Prostate gland (tissue), 2 donors: ENCODE measurements around the gene TRUB1. TPM values are rescaled to one million over a fixed set of nuclear protein-coding genes. Genes with fewer than 3 reads are reported as not detected.

ENCODE experiments used
- DNase-seq: peaks from one replicate; pipeline ENCODE4 v3.0.0-alpha.2; 2019; ENCODE audit warnings: low spot score
- H3K27ac ChIP-seq, 2 donors: fragments of 200-600 bp; sonication (generic); 2 replicates each; pipeline ENCODE4 v1.5.1; 2017 to 2019
- H3K27me3 ChIP-seq: fragments of 200-600 bp; sonication (generic); replicated peaks from 2 replicates; pipeline ENCODE4 v1.5.1; 2019; ENCODE audit not compliant: insufficient read depth
- H3K36me3 ChIP-seq, 2 donors: fragments of 200-600 bp; sonication (generic); 1 replicate in 1 of 2; 2 replicates in 1 of 2; pipeline versions ENCODE4 v1.5.1 to v1.8.1; 2017 to 2019
- H3K4me1 ChIP-seq: fragments of 200-600 bp; sonication (generic); replicated peaks from 2 replicates; pipeline ENCODE4 v1.5.1; 2019
- H3K4me3 ChIP-seq, 2 donors: fragments of 200-600 bp; sonication (generic); 2 replicates each; pipeline ENCODE4 v1.5.1; 2017 to 2019
- H3K9me3 ChIP-seq: fragments of 200-600 bp; sonication (generic); 2 replicates; pipeline ENCODE4 v1.5.1; 2017
- POLR2A ChIP-seq: fragments of 450-650 bp; IDR thresholded peaks from one replicate; pipeline ENCODE4 v1.6.1; 2016; ENCODE audit warnings: antibody characterized with exemption, mild to moderate bottlenecking
- POLR2AphosphoS5 ChIP-seq: sonication (generic); formaldehyde crosslinking; IDR thresholded peaks from one replicate; pipeline ENCODE4 v1.6.1; 2017; ENCODE audit warnings: antibody characterized with exemption
- WGBS: methylation state at CpG from one replicate; pipeline ENCODE4 v1.1.5; 2018; 5-methylcytosine and 5-hydroxymethylcytosine counted together
- intact Hi-C: fragments of 100-400 bp; cut with DNase I; formaldehyde crosslinking; loops from one replicate; pipeline ENCODE4 v1.14.2; 2022
- total RNA-seq, 2 donors: library from RNA; depleted of rRNA; stranded (reverse); fragments of >200 nt; gene quantifications; one replicate each; pipeline ENCODE4 v1.1.0, GENCODE V29; 2016
- TF ChIP-seq, protein P1 (sequence below), 4 experiments: fragments of 200-600 bp in 2 of 4; fragments of 450-650 bp in 2 of 4; sonication (generic) in 2 of 4; IDR thresholded peaks; 1 replicate in 3 of 4; 2 replicates in 1 of 4; pipeline ENCODE4 v1.5.1; 2016 to 2019; ENCODE audit warnings: antibody characterized with exemption in 4 of 4, mild to moderate bottlenecking in 2 of 4, moderate library complexity in 2 of 4

Gene TRUB1
- total RNA-seq, 2 donors from 2014 or later = 24.7 to 29.1 TPM

- no peak for TF ChIP-seq POLR2A
- TF ChIP-seq, protein P1, sequence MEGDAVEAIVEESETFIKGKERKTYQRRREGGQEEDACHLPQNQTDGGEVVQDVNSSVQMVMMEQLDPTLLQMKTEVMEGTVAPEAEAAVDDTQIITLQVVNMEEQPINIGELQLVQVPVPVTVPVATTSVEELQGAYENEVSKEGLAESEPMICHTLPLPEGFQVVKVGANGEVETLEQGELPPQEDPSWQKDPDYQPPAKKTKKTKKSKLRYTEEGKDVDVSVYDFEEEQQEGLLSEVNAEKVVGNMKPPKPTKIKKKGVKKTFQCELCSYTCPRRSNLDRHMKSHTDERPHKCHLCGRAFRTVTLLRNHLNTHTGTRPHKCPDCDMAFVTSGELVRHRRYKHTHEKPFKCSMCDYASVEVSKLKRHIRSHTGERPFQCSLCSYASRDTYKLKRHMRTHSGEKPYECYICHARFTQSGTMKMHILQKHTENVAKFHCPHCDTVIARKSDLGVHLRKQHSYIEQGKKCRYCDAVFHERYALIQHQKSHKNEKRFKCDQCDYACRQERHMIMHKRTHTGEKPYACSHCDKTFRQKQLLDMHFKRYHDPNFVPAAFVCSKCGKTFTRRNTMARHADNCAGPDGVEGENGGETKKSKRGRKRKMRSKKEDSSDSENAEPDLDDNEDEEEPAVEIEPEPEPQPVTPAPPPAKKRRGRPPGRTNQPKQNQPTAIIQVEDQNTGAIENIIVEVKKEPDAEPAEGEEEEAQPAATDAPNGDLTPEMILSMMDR (IDR thresholded peaks at IDR 0.05) = no peak
- no peak for TF ChIP-seq POLR2AphosphoS5
- Histone ChIP-seq H3K4me1 (no peaks in the 10 kb centered on the region), H3K27ac (no peak overlapping the region), H3K9me3 (no peaks in the 10 kb centered on the region), H3K4me3 (peak overlapping the region; percentile 87 to 94), H3K36me3 (peaks cover 0 to 7% of the 10 kb centered on the region in 2 donors), H3K27me3 (no peaks in the 10 kb centered on the region)
- intact Hi-C loops = loop anchor here (5.0 kb wide), 1 partner anchor 117 kb away; the partner anchor contains the start of gene FHIP2A
- WGBS = 10% methylated on average over 5 of the region's 5 CpGs
- no peak for DNase-seq
Measured at GRCh38 chr10:114938856-114939193, 830 bp downstream of the TRUB1 start.

DNA sequence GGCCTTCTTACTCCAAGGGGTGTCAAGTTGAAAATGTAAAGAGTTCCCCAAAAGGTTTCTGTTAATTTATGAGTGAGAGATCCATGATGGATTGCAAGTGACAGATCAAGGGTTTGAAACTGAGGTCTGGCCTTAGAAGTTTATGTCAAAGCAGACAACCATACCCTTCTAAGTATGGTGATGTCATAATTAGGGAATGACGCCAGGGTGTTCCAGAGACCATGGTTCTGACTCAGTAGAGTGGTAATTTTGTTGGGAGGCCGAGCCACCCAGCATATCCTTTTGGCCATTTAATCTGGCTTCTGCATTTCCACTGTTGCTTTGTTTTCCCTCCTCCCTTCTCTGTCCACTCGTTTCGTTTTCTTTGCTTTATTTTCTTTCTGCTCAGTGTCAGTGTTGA, 2.7 kb downstream of the TRUB1 start:
- Histone ChIP-seq H3K36me3 (peaks cover 0 to 7% of the 10 kb centered on the region in 2 donors), H3K27ac (no peak overlapping the region), H3K4me3 (no peak overlapping the region), H3K27me3 (no peaks in the 10 kb centered on the region), H3K9me3 (no peaks in the 10 kb centered on the region), H3K4me1 (no peaks in the 10 kb centered on the region)
- intact Hi-C loops = no loop called here
- TF ChIP-seq, protein P1 (IDR thresholded peaks at IDR 0.05) = no peak
- TF ChIP-seq POLR2AphosphoS5 = no peak
- TF ChIP-seq POLR2A = no peak
- WGBS = 89% methylated on average over 4 of the region's 4 CpGs
- no peak for DNase-seq

GRCh38 chr10:114943000-114943399, 5.0 kb downstream of the TRUB1 start:
- Histone ChIP-seq H3K36me3 (peaks cover 0 to 7% of the 10 kb centered on the region in 2 donors), H3K4me3 (no peak overlapping the region), H3K27ac (no peak overlapping the region), H3K27me3 (no peaks in the 10 kb centered on the region), H3K9me3 (no peaks in the 10 kb centered on the region), H3K4me1 (no peaks in the 10 kb centered on the region)
- TF ChIP-seq, protein P1 (IDR thresholded peaks at IDR 0.05) = no peak
- WGBS = 86% methylated on average over 5 of the region's 5 CpGs
- intact Hi-C loops = no loop called here
- no peak for DNase-seq

DNA sequence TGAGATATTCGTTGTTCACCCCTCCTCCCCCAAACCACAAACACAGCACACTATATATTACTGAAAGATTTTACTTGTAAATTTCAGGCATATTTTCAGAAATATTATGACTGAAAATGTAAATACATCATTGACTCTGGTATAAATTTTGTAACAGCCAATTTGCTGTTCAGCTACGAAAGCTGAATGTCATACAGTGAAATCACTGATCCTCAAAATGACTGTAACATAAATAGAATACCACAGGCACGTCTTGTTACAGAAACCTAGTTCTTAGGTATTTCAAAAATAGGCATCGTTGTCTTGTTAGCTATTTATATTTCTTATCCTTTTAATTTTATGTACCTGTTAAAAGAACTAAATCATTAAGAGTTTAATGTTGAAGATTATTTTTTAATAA, 15.1 kb downstream of the TRUB1 start:
- WGBS = 93% methylated on average over 4 of the region's 4 CpGs
- no peaks in the 10 kb centered on the region for H3K27me3 ChIP-seq
- TF ChIP-seq POLR2A (no peak), POLR2AphosphoS5 (no peak)
- TF ChIP-seq, protein P1 (IDR thresholded peaks at IDR 0.05) = no peak

DNA sequence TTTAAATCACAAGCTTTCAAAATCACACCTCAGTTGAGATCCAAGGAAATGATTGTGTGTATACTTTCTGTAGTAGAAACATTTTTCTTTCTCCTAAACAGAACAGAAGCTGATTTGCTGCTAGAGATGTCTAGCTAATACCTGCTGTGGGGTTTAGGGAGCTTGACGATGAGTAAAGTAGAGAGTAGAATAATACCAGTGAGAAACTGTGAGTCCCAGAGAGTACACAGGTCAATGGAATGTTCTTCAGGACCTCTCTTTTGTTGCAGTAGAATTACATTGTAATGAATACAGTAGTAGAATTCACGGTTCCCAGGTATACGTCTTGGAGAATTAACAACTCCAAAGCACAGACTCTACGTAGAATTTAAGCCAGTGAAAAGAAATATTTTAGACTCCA, 18.0 kb downstream of the TRUB1 start:
- Histone ChIP-seq H3K4me1 (no peaks in the 10 kb centered on the region), H3K9me3 (no peaks in the 10 kb centered on the region), H3K27me3 (no peaks in the 10 kb centered on the region), H3K27ac (no peak overlapping the region), H3K4me3 (no peak overlapping the region), H3K36me3 (no peaks in the 10 kb centered on the region)
- no peak for DNase-seq
- intact Hi-C loops = no loop called here
- no peak for TF ChIP-seq POLR2A
- TF ChIP-seq POLR2AphosphoS5 = no peak
- TF ChIP-seq, protein P1 (IDR thresholded peaks at IDR 0.05) = no peak
- WGBS = 90% methylated on average over 4 of the region's 4 CpGs

More for the DNA sequence above, 15.1 kb downstream of the TRUB1 start:
- intact Hi-C loops = no loop called here
- H3K27ac ChIP-seq = no peak overlapping the region
- H3K9me3 ChIP-seq = no peaks in the 10 kb centered on the region
- H3K4me3 ChIP-seq = no peak overlapping the region
- DNase-seq = no peak
- H3K36me3 ChIP-seq = no peaks in the 10 kb centered on the region
- no peaks in the 10 kb centered on the region for H3K4me1 ChIP-seq
